Caco-2 (cell line): Measurements from ENCODE around the gene APOC4. TPM values are rescaled to one million over a fixed set of nuclear protein-coding genes. Genes with fewer than 3 reads are reported as not detected.
"Not testable (repeated sequence)": the region's sequence is repeated elsewhere in the genome, so short reads cannot be mapped to it uniquely, and the experiment has no call there.

Experiments used
- BruUV-seq: library from RNA; stranded (reverse); fragments of 400-500 nt; replicated peaks from 2 replicates; lab custom pipeline; 2021; lab: Mats Ljungman, UMichigan
- CTCF ChIA-PET: fragments of 300-600 bp; sonication (Branson Sonifier 250); formaldehyde crosslinking; loops from one replicate; lab custom pipeline; 2022; ENCODE audit warnings: antibody characterized with exemption; lab: Charles Lee
- POLR2A ChIA-PET: fragments of 300-600 bp; sonication (Branson Sonifier 250); formaldehyde crosslinking; loops from one replicate; lab custom pipeline; 2022; ENCODE audit warnings: antibody characterized with exemption; lab: Charles Lee
- DNase-seq, 2 experiments: peaks; one replicate each; pipeline versions ENCODE4 v3.0.0 to v3.0.0-alpha.2; 2020 to 2022
- H3K27me3 ChIP-seq: replicated peaks from 2 replicates; pipeline ENCODE4 v1.6.0; 2011; ENCODE audit warnings: low read length; ENCODE audit not compliant: control insufficient read depth, insufficient read depth
- H3K36me3 ChIP-seq: 2 replicates; pipeline ENCODE4 v1.5.1; 2011; ENCODE audit warnings: low read length; ENCODE audit not compliant: control insufficient read depth, insufficient read depth
- H3K4me1 ChIP-seq: fragments of 250-450 bp; sonication (Bioruptor Pico); 2 replicates; pipeline ENCODE4 v1.5.1; 2020; ENCODE audit warnings: mild to moderate bottlenecking
- H3K4me3 ChIP-seq: 2 replicates; pipeline ENCODE4 v1.5.1; 2011; ENCODE audit warnings: low read depth, mild to moderate bottlenecking, control low read depth, low read length
- H3K9me3 ChIP-seq: fragments of 250-450 bp; sonication (Bioruptor Pico); 2 replicates; pipeline ENCODE4 v1.5.1; 2020; ENCODE audit warnings: mild to moderate bottlenecking, moderate library complexity
- H3K27ac Mint-ChIP-seq: one replicate; pipeline ENCODE4 v1.8.0; 2022; ENCODE audit warnings: mixed read lengths; ENCODE audit not compliant: unreplicated experiment
- H3K27me3 Mint-ChIP-seq: one replicate; pipeline ENCODE4 v1.8.0; 2022; ENCODE audit warnings: mixed read lengths; ENCODE audit not compliant: insufficient read depth, unreplicated experiment
- H3K36me3 Mint-ChIP-seq: one replicate; pipeline ENCODE4 v1.8.0; 2022; ENCODE audit warnings: mild to moderate bottlenecking, mixed read lengths; ENCODE audit not compliant: insufficient read depth, unreplicated experiment
- H3K4me1 Mint-ChIP-seq: one replicate; pipeline ENCODE4 v1.8.0; 2022; ENCODE audit warnings: low read depth, mixed read lengths; ENCODE audit not compliant: unreplicated experiment
- H3K4me3 Mint-ChIP-seq: one replicate; pipeline ENCODE4 v1.8.0; 2022; ENCODE audit warnings: mild to moderate bottlenecking, moderate library complexity, mixed read lengths; ENCODE audit not compliant: unreplicated experiment
- H3K9me3 Mint-ChIP-seq: one replicate; pipeline ENCODE4 v1.8.0; 2022; ENCODE audit warnings: mixed read lengths; ENCODE audit not compliant: unreplicated experiment
- CTCF ChIP-seq, 2 experiments: fragments of 200-600 bp in 1 of 2; IDR thresholded peaks; 1 replicate in 1 of 2; 2 replicates in 1 of 2; pipeline versions ENCODE4 v1.5.1 to v1.8.0; 2011 to 2022; ENCODE audit warnings: antibody characterized with exemption in 1 of 2, control low read depth in 1 of 2, inconsistent platforms in 1 of 2, low read depth in 1 of 2, low read length in 1 of 2, mild to moderate bottlenecking in 1 of 2, moderate library complexity in 1 of 2; ENCODE audit not compliant: insufficient read depth in 1 of 2, severe bottlenecking in 1 of 2, unreplicated experiment in 1 of 2
- intact Hi-C: fragments of 100-400 bp; cut with micrococcal nuclease; formaldehyde crosslinking; loops from one replicate; pipeline ENCODE4 v1.10.0; 2022; ENCODE audit not compliant: unreplicated experiment
- total RNA-seq: library from RNA; stranded (reverse); gene quantifications from 2 replicates; pipeline ENCODE4 v1.2.3, GENCODE V29; 2022

The APOC4 gene
- total RNA-seq, 1 experiment from 2014 or later: not detected

DNA sequence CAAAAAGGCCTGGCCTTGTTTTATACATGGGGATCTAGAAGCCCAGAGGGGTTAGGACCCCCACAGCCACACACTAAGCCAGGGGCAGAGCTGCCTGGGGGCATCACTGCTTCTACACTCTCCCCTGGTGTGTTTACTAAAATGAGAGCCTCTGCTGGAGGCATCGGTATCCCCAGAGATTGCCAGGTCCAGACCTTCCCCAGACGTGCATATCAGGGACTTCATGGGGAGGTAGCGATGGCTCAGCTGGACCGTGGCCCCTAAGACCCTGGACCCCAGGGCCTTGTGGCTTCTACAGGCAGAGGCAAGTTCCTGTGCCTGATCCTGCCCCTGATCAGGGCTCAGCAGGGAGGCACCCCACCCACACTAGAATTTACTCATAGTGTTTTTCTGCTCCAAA lies 26.6 kb downstream of the APOC4 start:
- H3K36me3 Mint-ChIP-seq: peaks cover 63% of the 10 kb centered on the region
- no peaks in the 10 kb centered on the region for H3K9me3 ChIP-seq
- ChIA-PET CTCF (no interaction called here), POLR2A (no interaction called here)
- H3K9me3 Mint-ChIP-seq: no peaks in the 10 kb centered on the region
- no peak for TF ChIP-seq CTCF (IDR thresholded peaks at IDR 0.05; ENCODE audit: insufficient read depth in 1 of 2, low read depth in 1 of 2, low read length in 1 of 2, severe bottlenecking in 1 of 2, unreplicated experiment in 1 of 2)
- DNase-seq: no peak
- H3K4me3 ChIP-seq: no peak overlapping the region
- intact Hi-C loops: no loop called here
- no peak overlapping the region for H3K27ac Mint-ChIP-seq
- no peaks in the 10 kb centered on the region for H3K27me3 ChIP-seq
- H3K4me1 ChIP-seq: no peaks in the 10 kb centered on the region
- H3K36me3 ChIP-seq: no peaks in the 10 kb centered on the region; the same call in none of the 2 replicates
- no peak overlapping the region for H3K4me3 Mint-ChIP-seq
- no peaks in the 10 kb centered on the region for H3K27me3 Mint-ChIP-seq
- BruUV-seq: no TSS peak
- no peaks in the 10 kb centered on the region for H3K4me1 Mint-ChIP-seq

GRCh38 chr19:44969437-44969836 lies 27.4 kb downstream of the APOC4 start:
- BruUV-seq: no TSS peak
- no peak overlapping the region for H3K4me3 Mint-ChIP-seq
- intact Hi-C loops: no loop called here
- POLR2A ChIA-PET: no interaction called here
- H3K27me3 Mint-ChIP-seq: no peaks in the 10 kb centered on the region
- peaks cover 63% of the 10 kb centered on the region for H3K36me3 Mint-ChIP-seq
- no peaks in the 10 kb centered on the region for H3K4me1 Mint-ChIP-seq
- H3K27ac Mint-ChIP-seq: no peak overlapping the region
- Histone ChIP-seq H3K27me3 (no peaks in the 10 kb centered on the region), H3K36me3 (no peaks in the 10 kb centered on the region; the same call in none of the 2 replicates), H3K9me3 (no peaks in the 10 kb centered on the region), H3K4me3 (no peak overlapping the region), H3K4me1 (no peaks in the 10 kb centered on the region)
- CTCF ChIA-PET: no interaction called here
- H3K9me3 Mint-ChIP-seq: no peaks in the 10 kb centered on the region
- no peak for DNase-seq
- no peak for TF ChIP-seq CTCF (IDR thresholded peaks at IDR 0.05; ENCODE audit: insufficient read depth in 1 of 2, low read depth in 1 of 2, low read length in 1 of 2, severe bottlenecking in 1 of 2, unreplicated experiment in 1 of 2)

DNA sequence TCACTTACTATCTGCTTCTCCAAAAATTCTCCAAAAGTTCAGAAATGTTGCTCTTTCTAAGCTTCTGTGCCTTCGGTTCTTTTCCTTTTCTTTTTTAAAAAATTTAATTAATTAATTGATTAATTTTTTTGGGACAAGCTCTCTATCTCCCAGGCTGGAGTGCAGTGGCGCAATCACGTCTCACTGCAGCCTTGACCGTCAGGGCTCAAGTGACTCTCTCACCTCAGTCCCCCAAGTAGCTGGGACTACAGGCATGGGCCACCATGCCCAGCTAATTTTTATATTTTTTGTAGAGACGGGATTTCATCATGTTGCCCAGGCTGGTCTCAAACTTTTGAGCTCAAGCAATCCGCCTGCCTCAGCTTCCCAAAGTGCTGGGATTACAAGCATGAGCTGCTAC lies 29.4 kb downstream of the APOC4 start:
- H3K9me3 ChIP-seq, BruUV-seq, H3K36me3 ChIP-seq, H3K4me1 Mint-ChIP-seq, DNase-seq, H3K27ac Mint-ChIP-seq, H3K27me3 ChIP-seq, H3K4me3 ChIP-seq, H3K4me1 ChIP-seq, H3K9me3 Mint-ChIP-seq, intact Hi-C loops, H3K4me3 Mint-ChIP-seq, POLR2A ChIA-PET, H3K27me3 Mint-ChIP-seq: not testable (repeated sequence)
- CTCF ChIA-PET: interaction anchor here (0.7 kb wide), 2 partner anchors 60 to 982 kb away, joined by 4 read pairs; no protein-coding TSS in a partner anchor
- H3K36me3 Mint-ChIP-seq: peaks cover 66% of the 10 kb centered on the region

- no peak for TF ChIP-seq CTCF (IDR thresholded peaks at IDR 0.05; ENCODE audit: insufficient read depth in 1 of 2, low read depth in 1 of 2, low read length in 1 of 2, severe bottlenecking in 1 of 2, unreplicated experiment in 1 of 2)
- intact Hi-C loops: no loop called here
- ChIA-PET POLR2A (no interaction called here), CTCF (no interaction called here)
- H3K4me1 ChIP-seq: no peaks in the 10 kb centered on the region
- Mint-ChIP-seq H3K9me3 (no peaks in the 10 kb centered on the region), H3K4me3 (no peak overlapping the region), H3K27me3 (no peaks in the 10 kb centered on the region), H3K4me1 (no peaks in the 10 kb centered on the region), H3K36me3 (peaks cover 68% of the 10 kb centered on the region), H3K27ac (no peak overlapping the region)
- H3K4me3 ChIP-seq: no peak overlapping the region
- no peak for DNase-seq
- no peaks in the 10 kb centered on the region for H3K27me3 ChIP-seq
- no TSS peak for BruUV-seq
- peaks cover 3% of the 10 kb centered on the region; the same call in 1 of the 2 replicates for H3K36me3 ChIP-seq
- H3K9me3 ChIP-seq: no peaks in the 10 kb centered on the region
These were observed 30.8 kb downstream of the APOC4 start for GRCh38 chr19:44972802-44973201.
